KMS-11 (cell line): ENCODE results near the gene ETFDH.

Experiments used
- H2AFZ ChIP-seq: fragments of 200-600 bp; sonication (generic); 2 replicates; pipeline ENCODE4 v1.6.1; 2016; ENCODE audit warnings: antibody characterized with exemption, mixed run types, low read depth
- H3K27ac ChIP-seq: fragments of 200-600 bp; sonication (generic); 2 replicates; pipeline ENCODE4 v1.6.1; 2016; ENCODE audit warnings: mild to moderate bottlenecking, mixed run types
- H3K27me3 ChIP-seq: fragments of 200-600 bp; sonication (generic); 2 replicates; pipeline ENCODE4 v1.6.1; 2017; ENCODE audit warnings: mild to moderate bottlenecking, low read depth, mixed run types, moderate library complexity; ENCODE audit not compliant: insufficient read depth
- H3K36me3 ChIP-seq: fragments of 200-600 bp; sonication (generic); 2 replicates; pipeline ENCODE4 v1.6.1; 2017; ENCODE audit warnings: mild to moderate bottlenecking, mixed run types; ENCODE audit not compliant: insufficient read depth
- H3K4me1 ChIP-seq: fragments of 200-600 bp; sonication (generic); 2 replicates; pipeline ENCODE4 v1.6.1; 2016; ENCODE audit warnings: mild to moderate bottlenecking, low read depth, mixed run types; ENCODE audit not compliant: poor library complexity, severe bottlenecking
- H3K4me2 ChIP-seq: fragments of 200-600 bp; sonication (generic); 2 replicates; pipeline ENCODE4 v1.7.0; 2016; ENCODE audit warnings: mild to moderate bottlenecking, mixed run types
- H3K4me3 ChIP-seq: fragments of 200-600 bp; sonication (generic); IDR thresholded peaks from 2 replicates; pipeline ENCODE4 v1.6.1; 2017; ENCODE audit warnings: low read depth, low read length, mixed read lengths; ENCODE audit not compliant: insufficient read depth
- H3K79me2 ChIP-seq: fragments of 200-600 bp; sonication (generic); 2 replicates; pipeline ENCODE4 v1.6.1; 2016; ENCODE audit warnings: low read depth, mixed run types; ENCODE audit not compliant: insufficient read depth
- H3K9ac ChIP-seq: fragments of 200-600 bp; sonication (generic); 2 replicates; pipeline ENCODE4 v1.6.1; 2016; ENCODE audit warnings: mild to moderate bottlenecking, mixed run types
- H4K20me1 ChIP-seq: fragments of 200-600 bp; sonication (generic); 2 replicates; pipeline ENCODE4 v1.6.1; 2016; ENCODE audit warnings: mild to moderate bottlenecking, mixed run types; ENCODE audit not compliant: insufficient read depth
- CTCF ChIP-seq: fragments of 200-600 bp; sonication (generic); conservative IDR thresholded peaks from 2 replicates; pipeline ENCODE4 v1.6.1; 2017; ENCODE audit warnings: low read depth, mild to moderate bottlenecking, antibody characterized with exemption, low read length, moderate library complexity, mixed read lengths

Gene ETFDH

GRCh38 chr4:158678767-158679166, 6.7 kb downstream of the ETFDH start:
- Histone ChIP-seq H3K4me2 (no peak overlapping the region), H3K27ac (no peak overlapping the region), H3K79me2 (no peaks in the 10 kb centered on the region; the same call in 1 of the 2 replicates), H3K4me3 (no peak overlapping the region), H2AFZ (no peak overlapping the region), H4K20me1 (no peaks in the 10 kb centered on the region), H3K27me3 (no peaks in the 10 kb centered on the region), H3K9ac (no peak overlapping the region), H3K4me1 (peaks cover 3% of the 10 kb centered on the region), H3K36me3 (no peaks in the 10 kb centered on the region)
- no peak for TF ChIP-seq CTCF

DNA sequence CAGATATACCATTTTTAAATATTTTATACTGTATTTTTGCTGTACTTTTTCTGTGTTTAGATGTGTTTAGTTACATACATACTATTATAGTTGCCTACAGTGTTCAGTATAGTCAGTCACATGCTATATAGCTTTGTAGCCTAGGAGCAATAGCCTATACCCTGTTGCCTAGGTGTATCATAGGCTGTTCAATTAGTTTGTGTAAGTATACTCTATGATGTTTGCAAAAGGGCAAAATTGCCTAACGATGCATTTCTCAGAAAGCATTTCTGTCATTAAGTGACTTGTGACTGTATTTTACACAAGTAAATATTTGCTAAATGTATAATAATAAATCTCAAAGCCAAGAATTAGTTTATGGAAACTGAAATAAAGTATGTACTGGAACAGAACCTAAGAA, 9.5 kb downstream of the ETFDH start:
- Histone ChIP-seq H3K4me1 (no peaks in the 10 kb centered on the region), H3K4me2 (no peak overlapping the region), H3K27ac (no peak overlapping the region), H3K9ac (no peak overlapping the region), H3K27me3 (no peaks in the 10 kb centered on the region), H3K79me2 (no peaks in the 10 kb centered on the region), H4K20me1 (no peaks in the 10 kb centered on the region), H3K4me3 (no peak overlapping the region), H3K36me3 (no peaks in the 10 kb centered on the region), H2AFZ (no peak overlapping the region)
- no peak for TF ChIP-seq CTCF

DNA sequence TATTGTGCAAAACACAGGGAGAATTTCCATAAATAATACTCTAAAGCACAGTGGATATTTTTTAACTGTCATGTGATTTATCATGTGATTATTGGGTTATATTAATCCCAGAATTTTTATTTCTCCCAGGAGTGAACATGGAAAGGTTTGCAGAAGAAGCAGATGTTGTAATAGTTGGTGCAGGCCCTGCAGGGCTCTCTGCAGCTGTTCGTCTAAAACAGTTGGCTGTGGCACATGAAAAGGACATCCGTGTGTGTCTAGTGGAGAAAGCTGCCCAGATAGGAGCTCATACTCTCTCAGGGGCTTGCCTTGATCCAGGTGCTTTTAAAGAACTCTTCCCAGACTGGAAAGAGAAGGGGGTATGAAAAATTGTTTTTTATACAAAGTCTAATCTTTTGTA, 10.0 kb downstream of the ETFDH start:
- no peak for TF ChIP-seq CTCF
- Histone ChIP-seq H3K27ac (no peak overlapping the region), H3K4me1 (no peaks in the 10 kb centered on the region), H3K36me3 (no peaks in the 10 kb centered on the region), H2AFZ (no peak overlapping the region), H3K79me2 (no peaks in the 10 kb centered on the region), H3K9ac (no peak overlapping the region), H3K4me3 (no peak overlapping the region), H4K20me1 (no peaks in the 10 kb centered on the region), H3K27me3 (no peaks in the 10 kb centered on the region), H3K4me2 (no peak overlapping the region)

DNA sequence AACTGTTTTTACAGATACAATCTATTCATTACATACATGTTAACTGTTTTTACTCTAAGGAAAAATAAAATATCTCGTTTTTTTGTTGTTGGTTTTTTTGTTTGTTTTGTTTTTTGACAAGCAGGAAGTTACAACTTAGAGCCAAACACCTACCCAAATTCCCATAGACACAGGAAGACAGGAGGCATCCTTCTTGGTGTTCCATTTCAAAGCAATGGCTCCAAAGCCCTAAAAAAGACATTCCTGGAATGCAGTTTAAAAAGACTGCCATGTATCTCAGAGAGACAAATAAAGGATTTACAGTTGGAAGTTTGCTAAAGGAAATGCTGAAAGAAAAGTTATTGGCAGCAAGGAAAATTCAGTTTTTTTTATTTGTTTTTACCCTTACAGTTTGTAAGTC, 16.7 kb downstream of the ETFDH start:
- H4K20me1 ChIP-seq = no peaks in the 10 kb centered on the region
- H3K27ac ChIP-seq = no peak overlapping the region
- no peak for TF ChIP-seq CTCF
- no peaks in the 10 kb centered on the region for H3K79me2 ChIP-seq
- no peaks in the 10 kb centered on the region for H3K27me3 ChIP-seq
- H3K36me3 ChIP-seq = no peaks in the 10 kb centered on the region
- H3K4me3 ChIP-seq = no peak overlapping the region
- no peaks in the 10 kb centered on the region for H3K4me1 ChIP-seq
- H3K9ac ChIP-seq = no peak overlapping the region
- no peak overlapping the region for H2AFZ ChIP-seq
- H3K4me2 ChIP-seq = no peak overlapping the region

DNA sequence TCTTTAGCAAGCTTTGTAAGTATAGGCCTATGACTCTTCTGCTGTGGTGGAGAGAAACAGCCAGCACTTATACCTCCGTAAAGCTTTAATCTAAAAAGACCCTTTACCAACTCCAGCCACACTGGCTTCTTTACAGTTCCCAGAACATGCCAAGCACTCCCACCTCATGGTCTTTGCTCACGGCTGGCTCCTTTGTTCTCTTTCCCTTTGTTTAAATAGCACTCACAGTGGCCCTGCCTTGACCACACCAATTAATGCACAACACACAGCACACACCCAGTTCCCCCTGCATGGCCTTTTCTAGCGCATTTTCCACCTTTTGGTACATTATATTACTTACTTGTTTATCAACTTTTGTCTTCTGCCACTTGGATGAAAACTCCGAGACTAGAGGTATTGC, 32.2 kb downstream of the ETFDH start:
- no peaks in the 10 kb centered on the region for H4K20me1 ChIP-seq
- no peak overlapping the region for H3K27ac ChIP-seq
- H3K9ac ChIP-seq = no peak overlapping the region
- no peaks in the 10 kb centered on the region for H3K27me3 ChIP-seq
- no peaks in the 10 kb centered on the region for H3K79me2 ChIP-seq
- no peak overlapping the region for H2AFZ ChIP-seq
- no peaks in the 10 kb centered on the region for H3K4me1 ChIP-seq
- H3K4me3 ChIP-seq = no peak overlapping the region
- H3K4me2 ChIP-seq = no peak overlapping the region
- no peaks in the 10 kb centered on the region for H3K36me3 ChIP-seq
- TF ChIP-seq CTCF = no peak
